Endothelial cell of umbilical vein (primary cell): Measurements from ENCODE around the gene XPO6.

ENCODE experiments used
- EZH2 ChIP-seq: IDR thresholded peaks from 2 replicates; pipeline ENCODE4 v1.6.1; 2012; ENCODE audit warnings: borderline replicate concordance, low read depth, mild to moderate bottlenecking, moderate library complexity, low read length, inconsistent platforms; ENCODE audit not compliant: severe bottlenecking
- FOS ChIP-seq: IDR thresholded peaks from 2 replicates; pipeline ENCODE4 v1.6.1; 2011; ENCODE audit warnings: mild to moderate bottlenecking, low read length, moderate library complexity, borderline replicate concordance; ENCODE audit not compliant: insufficient read depth
- GATA2 ChIP-seq: IDR thresholded peaks from 2 replicates; pipeline ENCODE4 v1.7.0; 2011; ENCODE audit warnings: low read depth, mild to moderate bottlenecking, moderate library complexity, mixed read lengths, low read length; ENCODE audit not compliant: insufficient read length, insufficient read depth
- JUN ChIP-seq: IDR thresholded peaks from 2 replicates; pipeline ENCODE4 v1.6.1; 2011; ENCODE audit warnings: borderline replicate concordance, low read depth; ENCODE audit not compliant: insufficient read length, insufficient read depth
- POLR2A ChIP-seq: IDR thresholded peaks from 2 replicates; pipeline ENCODE4 v1.6.1; 2012; ENCODE audit warnings: low read depth, mild to moderate bottlenecking, control low read depth, low read length
- POLR2AphosphoS5 ChIP-seq: IDR thresholded peaks from 2 replicates; pipeline ENCODE4 v1.6.1; 2012; ENCODE audit warnings: low read depth, mild to moderate bottlenecking, control low read depth, low read length, moderate library complexity; ENCODE audit not compliant: insufficient read depth
- TF ChIP-seq, protein P1 (sequence below): IDR thresholded peaks from 2 replicates; pipeline ENCODE4 v1.6.1; 2011; ENCODE audit not compliant: insufficient read depth, insufficient read length
- TF ChIP-seq, protein P2 (sequence below), 2 donors: IDR thresholded peaks; 1 replicate in 1 of 2; 2 replicates in 1 of 2; pipeline ENCODE4 v1.5.1; 2011; ENCODE audit warnings: low read length in 2 of 2, mild to moderate bottlenecking in 2 of 2, moderate library complexity in 2 of 2, control low read depth in 1 of 2, inconsistent platforms in 1 of 2, low read depth in 1 of 2; ENCODE audit not compliant: insufficient read depth in 1 of 2; ENCODE audit errors: extremely low read depth in 1 of 2

DNA sequence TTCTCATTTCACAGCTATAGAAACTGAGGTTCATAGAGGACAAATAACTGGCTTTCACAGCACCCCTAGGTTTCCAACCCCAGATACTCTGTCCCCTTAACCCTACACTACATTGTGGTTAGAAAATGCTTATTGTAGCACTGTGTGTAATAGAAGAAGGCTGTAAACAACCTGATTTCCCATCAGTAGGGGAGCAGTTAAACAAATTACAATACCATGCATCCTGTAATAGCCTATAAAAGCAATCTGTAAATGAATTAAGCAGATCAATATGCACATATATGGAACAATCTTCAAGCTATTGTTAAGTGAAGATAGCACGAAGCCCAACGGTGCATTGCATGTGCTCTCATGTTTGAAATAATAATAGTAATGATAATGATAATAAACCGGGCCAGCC is 39.2 kb upstream of the XPO6 start:
- TF ChIP-seq, protein P1, sequence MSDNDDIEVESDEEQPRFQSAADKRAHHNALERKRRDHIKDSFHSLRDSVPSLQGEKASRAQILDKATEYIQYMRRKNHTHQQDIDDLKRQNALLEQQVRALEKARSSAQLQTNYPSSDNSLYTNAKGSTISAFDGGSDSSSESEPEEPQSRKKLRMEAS = no peak
- TF ChIP-seq JUN = no peak
- TF ChIP-seq POLR2A = no peak
- TF ChIP-seq, protein P2, sequence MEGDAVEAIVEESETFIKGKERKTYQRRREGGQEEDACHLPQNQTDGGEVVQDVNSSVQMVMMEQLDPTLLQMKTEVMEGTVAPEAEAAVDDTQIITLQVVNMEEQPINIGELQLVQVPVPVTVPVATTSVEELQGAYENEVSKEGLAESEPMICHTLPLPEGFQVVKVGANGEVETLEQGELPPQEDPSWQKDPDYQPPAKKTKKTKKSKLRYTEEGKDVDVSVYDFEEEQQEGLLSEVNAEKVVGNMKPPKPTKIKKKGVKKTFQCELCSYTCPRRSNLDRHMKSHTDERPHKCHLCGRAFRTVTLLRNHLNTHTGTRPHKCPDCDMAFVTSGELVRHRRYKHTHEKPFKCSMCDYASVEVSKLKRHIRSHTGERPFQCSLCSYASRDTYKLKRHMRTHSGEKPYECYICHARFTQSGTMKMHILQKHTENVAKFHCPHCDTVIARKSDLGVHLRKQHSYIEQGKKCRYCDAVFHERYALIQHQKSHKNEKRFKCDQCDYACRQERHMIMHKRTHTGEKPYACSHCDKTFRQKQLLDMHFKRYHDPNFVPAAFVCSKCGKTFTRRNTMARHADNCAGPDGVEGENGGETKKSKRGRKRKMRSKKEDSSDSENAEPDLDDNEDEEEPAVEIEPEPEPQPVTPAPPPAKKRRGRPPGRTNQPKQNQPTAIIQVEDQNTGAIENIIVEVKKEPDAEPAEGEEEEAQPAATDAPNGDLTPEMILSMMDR (IDR thresholded peaks at IDR 0.05; ENCODE audit: extremely low read depth in 1 of 2, insufficient read depth in 1 of 2, low read depth in 1 of 2, low read length in 2 of 2) = no peak
- no peak for TF ChIP-seq EZH2
- no peak for TF ChIP-seq FOS
- no peak for TF ChIP-seq GATA2
- no peak for TF ChIP-seq POLR2AphosphoS5
